ENCODE measurements around the gene RTL5. TPM values are rescaled to one million over a fixed set of nuclear protein-coding genes. Genes with fewer than 3 reads are reported as not detected.

RTL5 gene
- polyA plus RNA-seq, 12 donors, result 8.7 to 14.1 (median 11.1) TPM; not detected in 1

DNA sequence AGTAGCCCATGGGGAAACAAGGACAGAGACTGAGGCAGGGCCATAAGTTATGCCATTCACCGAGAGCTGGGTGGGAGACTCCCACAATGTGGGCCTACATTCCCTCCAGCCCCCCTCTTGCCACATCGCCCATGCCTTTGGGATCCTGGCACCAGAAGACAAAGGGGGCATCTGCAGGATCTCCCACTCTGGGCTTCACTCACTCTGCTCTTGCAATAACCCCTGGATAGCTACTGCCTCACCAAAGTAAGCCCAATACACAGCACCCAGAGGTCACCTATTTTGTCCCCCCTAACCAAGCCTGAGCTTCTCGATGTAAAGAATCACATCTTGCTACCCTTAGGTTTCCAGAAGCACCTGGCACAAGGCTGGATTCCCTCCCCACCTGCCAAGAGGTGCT is 741 bp upstream of the RTL5 start:
- no peak for DNase-seq

DNA sequence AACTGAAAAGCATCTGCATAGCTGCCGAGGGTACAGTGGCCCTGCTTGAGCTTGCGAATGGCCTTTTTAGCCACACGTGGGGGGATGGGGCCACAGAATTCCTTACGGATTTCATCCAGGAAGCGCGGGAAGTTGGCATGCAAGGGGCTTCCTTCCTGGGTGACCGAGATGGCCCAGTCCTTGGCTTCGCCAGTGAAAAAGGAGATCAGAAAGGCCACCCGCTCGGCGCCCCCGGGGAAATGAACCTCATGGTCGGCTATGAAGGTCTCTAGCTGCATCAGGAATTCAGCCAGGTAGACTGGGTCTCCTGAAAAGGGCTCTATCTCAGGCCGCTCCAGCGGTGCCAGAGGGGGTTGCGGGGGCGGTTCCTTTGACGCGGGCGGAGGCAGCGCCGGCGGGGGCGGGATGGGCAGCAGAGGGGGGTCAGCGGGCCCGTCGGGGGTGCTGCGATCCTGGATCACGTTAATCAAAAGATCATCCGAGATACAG is 909 bp downstream of the RTL5 start:
- no peak for DNase-seq

DNA sequence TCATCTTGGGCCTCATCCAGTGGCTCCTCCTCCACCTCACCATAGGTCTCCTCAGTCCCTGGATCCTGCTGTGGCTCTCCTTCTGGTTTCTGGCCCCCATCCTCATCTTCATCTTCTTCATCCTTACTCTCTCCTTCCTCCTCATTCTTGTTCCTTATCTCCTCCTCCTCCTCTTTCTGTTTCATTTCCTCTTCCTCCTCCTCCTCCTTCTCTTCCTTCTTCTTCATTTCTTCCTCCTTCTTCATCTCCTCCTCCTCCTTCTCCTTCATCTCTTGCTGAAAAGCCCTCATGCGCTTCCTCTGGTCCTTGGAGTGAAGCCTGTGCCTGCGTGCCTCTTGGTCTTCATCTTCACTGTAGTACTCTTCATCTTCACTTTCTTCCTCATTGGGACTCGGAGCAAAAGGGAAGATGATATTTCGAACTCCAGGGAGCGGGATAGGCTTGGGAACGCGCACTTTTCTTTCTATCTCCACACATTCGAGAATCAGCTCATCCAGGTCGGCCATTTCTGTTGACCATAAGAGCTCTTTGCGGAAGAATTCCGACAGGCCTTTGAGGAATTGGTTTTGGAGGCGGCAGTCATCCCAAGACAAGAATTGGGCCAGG is 1.5 kb downstream of the RTL5 start:
- DNase-seq, result no peak

DNA sequence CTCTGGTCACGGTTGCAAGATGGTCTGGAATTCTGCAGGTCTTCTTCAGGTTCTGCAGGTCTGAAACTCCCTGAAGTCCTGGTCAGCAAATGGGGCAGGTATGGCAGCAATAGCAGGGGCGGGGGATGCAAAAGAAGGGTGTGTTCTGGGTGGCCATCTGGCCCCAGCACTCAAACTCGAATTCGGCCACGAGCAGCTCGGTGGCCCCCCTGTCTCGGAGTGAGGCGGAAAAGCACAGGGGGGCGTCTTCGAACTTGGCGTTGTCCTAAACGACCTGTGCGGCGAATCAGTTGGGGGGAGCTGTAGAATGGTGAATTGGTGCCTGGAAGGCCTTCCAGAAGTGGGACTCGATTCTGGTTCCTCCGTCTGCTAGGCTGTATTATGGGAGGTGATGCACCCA is 2.1 kb downstream of the RTL5 start:
- no peak for DNase-seq

DNA sequence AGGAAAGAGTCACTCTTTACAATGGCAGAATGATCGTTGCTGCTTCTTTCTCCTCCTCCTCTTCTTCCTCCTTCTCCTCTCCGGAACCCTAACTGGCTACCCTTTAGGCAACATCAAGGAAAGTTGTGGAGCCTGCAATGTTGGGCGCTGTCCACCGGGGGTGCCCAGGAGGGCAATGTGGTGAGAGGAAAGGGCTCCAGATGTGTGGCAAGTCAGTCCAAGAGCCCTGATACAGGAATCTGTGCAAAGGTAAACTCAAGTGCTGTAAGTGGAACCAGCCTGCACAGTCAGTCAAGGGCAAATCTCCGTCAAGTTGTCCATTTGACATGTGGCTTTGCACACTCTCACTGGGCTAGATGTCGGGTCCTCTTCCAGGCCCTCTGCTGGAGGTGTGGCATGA is 2.8 kb downstream of the RTL5 start:
- no peak for DNase-seq

DNA sequence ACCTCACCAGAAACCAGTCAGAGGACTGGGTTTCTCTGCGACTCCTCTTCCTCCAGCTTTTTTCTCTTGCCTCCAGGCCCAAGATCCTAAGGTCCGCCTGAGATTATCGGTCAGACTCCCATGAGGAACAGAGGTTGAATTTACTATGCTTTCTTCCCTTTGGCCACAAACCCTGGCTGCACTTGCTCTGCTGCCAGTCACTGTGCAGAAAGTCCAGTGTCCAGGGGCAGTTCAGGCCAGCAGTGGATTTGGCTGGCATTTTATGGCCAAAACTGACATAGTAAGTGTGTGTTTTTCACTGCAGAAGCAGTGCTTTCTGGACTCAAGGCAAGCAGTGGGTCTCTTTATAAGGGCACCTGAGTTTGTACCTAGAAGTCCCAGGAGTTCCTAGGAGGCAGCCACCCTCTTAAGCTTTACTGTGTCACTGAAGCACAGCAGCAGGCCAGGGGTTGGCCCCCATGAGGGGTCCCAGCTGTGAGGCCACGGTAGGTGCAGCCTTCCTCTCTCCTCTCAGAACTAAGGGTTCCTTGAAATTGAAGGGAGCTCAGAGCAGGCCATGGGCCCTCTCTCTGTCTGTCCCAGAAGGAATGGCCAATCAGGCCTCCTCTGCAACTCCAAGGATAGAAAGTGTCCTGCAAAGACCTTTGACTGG is 3.4 kb downstream of the RTL5 start:
- DNase-seq, result no peak

DNA sequence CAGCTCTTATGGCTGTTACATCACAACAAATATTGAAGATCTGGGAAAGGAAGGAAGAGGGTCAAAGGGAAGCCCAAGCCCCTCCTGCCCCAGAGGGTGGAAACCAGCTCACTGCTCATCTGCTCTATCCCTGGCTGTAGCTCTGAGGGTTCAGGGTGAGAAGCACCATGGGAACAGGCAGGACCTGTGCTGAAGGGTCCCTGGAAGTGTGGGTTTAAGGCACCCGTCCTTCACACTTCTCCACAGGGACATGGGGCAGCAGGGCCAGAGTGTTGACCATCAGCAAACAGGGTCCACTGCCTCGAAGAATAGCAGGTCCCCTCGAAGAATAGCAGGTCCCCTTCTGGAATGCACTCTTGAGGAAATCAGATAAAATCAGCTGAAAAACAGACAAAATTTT is 4.4 kb downstream of the RTL5 start:
- no peak for DNase-seq

DNA sequence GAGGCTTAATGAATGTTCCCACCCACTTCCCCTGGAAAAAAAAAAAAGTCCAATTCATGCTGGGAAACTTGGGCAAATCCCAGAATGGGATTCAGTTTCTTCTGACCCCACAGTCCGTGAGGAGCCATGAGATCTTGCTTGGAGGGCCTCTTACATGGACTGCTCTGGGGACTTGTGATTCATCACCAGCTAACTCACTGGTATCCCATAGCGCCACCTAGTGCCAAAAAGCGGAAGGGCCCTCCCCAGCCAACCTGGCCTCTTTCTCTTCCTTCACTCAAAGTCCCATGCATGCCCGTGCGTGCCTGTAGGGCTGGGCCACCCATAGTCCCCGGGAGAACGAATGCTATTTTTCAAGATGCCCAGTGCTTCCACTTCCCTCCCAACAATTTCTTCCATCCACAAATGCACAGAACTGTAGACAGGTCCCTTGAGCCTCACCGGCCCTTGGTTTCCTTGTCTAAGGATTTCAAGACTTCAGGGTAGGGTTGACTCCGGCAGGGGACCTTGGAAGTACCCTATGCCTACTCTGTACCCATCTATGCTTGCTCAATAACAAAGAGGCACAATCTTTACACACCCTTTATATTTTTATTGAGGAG is 5.1 kb downstream of the RTL5 start:
- peak; percentile 85 for DNase-seq

DNA sequence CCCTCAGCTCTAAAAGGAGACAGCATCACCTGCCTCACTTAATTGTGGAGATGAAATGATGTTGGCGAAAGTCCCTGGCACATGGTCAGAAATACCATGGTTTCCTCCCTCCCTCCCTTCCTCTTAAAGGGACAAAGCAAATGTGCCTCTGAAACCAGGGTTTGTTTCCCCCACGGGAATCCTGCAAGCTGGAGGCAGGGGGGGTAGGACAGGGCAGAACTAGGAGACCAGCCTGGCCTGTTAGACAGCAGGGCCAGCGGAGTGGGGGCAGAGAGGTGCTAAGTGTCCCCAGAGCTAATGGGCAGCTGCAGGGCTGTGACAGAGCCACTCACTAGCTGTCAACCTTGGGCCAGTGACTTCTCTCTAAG is 5.7 kb downstream of the RTL5 start:
- no peak for DNase-seq

DNA sequence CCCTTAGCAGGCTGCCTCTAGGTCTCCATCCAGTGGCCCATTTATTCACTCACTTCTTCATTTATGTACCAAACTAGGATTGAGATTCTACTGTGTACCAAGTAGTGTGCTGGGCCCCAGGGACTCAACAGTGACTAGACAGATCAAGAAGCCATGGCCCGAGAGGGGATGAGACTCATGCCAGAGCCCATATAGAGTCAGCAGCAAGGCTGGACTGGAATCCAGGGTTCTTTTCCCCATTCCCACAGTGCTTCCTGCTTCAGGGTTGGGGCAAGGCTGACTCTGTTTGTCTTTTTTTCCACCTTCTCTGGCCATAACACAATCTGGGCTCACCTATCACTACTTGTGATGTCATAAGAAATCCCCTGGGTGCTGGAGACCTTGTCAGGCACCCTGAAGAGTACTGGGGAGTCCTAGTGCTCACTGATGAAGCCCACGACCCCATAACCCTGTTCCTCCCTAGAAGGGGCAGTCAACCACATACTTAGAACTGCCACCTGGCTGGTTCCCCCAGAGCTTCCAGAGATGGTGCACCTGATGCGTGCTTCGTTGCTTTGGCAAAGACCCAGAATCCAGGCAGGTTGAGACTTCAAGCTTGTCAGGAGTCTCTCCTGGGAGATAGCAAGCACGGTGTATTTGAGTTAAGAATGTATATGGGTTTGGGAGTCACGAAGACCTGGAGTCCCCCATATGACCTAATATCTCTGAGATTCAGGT is 6.2 kb downstream of the RTL5 start:
- DNase-seq, result no peak

DNA sequence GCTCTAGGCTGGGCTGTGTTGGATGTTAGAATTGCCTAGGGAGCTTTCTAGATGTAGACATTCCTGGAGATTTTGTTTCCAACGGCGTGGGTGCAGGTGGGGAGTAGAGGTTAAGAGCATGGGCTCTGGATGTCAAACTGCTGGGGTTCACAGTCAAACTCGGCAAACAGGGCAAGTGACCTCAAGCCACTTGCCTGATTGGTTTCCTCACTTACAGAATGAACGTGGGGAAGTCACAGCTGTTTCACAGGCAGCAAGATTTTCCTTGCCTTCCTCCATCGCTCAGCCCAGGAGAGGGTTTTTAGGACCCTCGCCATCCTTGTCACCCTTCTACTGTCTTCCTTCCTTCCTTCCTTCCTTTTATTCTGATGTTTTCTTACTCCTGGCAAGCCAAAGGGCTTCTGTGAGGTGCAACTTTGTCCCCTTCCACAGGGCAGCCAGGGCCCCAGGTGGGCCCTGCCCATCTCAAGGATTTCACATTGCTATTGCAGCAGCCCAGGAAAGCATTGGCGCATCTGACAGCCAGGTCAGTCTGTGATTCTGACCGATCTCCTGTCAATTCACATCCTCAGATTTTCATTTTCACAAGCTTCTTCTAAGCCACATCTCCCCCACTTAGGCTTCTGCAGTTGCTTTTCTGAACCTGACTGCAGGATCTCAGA is 7.0 kb downstream of the RTL5 start:
- no peak for DNase-seq

DNA sequence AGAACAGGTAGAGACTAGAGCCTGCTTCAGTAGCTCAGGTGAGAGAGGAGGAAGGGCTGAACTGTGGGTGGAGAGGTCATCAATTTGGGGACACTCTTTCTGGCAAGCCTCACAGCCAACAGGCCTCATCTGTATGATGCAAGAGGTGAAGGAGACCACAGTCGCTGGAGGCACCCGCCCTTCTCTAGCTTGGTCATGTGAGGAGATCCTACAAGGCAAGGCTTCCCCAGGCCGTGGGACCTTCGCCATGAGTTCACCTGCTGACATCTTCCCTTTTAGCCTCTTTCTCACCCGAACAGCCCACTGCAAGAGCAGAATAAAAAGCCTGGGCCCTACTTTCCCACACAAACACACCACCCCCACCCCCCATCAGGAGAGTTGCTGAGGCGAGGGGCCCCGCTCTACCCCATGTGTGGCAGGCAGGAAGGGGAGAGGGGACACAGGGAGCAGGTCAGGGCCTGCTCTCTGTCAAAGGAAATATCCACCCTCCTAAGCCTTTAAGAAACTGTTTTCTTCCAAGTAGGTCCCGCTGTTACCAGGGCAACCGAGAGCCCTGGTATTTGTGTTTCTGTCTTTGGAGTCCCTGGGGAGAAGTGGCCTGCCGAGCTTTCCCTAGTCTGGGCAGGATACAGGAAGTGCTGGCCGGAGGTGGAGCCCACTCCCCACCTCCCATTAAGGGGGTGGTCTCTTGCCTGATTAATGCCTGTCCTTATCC is 8.1 kb downstream of the RTL5 start:
- no peak for DNase-seq

DNA sequence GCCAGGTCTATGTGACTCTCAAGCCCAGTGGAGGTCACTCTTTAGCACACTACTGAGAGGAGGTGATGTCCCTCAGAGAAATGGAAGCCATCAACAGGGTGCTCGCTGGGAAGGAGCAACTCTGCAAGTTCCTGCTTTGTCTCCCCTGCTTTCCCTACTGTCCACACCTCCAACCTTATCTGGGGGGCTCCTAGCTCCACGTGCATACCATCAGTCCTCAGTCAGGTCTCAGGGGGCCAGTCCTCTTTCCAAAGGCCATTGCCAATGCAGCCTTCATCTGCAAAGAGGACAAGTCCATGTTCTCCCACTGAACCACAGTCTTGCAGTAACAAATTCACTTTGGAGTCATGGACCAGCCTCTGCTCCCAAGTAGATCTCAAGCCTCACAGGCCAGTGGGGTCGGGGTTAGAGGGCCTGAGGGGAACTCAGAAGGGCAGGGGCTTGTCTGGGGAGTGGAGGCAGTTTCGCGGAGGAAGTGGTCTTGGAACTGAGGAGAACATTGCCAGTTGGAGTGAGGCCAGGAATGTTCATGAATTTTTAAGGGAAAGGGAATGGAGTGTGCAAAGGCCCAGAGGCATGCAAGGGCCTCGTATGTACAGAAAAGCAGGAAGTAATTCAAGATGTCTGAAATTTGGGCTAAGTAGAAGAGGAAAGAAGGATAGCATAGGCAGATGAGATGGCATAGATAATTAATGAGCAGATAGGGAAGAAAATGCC is 8.9 kb downstream of the RTL5 start:
- DNase-seq, result no peak

DNA sequence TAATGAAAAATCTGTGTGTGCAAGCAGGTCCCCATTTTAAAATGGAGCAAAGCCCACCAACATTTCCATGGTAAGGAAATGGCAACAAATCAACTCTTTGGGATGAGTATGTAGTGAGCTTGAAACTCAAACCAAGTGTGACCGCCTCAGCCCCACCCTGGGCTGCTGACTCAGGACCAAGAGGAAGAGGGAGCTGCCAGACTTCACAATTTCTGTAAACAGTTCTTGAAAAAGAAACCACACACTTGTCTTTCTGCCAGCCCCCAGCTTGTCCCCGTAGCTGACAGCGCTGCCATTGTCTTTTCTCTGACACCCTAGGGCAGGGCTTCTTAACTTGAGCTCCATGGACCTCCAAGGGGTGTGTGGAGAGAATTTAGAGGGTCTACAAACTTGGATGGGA is 10.3 kb downstream of the RTL5 start:
- no peak for DNase-seq

DNA sequence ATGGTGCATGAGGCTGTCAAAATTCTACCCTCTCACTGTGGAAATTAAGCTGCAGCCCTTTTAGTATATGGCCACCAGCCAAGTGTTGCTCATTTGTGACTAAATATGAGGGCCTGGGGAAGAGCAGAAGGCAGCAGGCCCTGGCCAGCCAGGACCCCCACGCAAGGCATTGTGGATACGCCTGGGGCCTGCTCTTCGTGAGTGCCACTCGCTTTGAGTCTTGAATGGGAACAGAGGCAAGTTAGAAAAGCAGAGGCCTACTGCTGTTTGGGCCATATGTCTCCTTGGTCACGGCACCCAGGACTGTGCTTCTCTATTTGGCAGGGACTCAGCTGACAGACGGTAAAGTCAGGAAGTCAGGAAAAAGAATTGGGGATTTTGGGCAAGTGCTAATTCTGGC is 10.9 kb downstream of the RTL5 start:
- DNase-seq, result no peak

DNA sequence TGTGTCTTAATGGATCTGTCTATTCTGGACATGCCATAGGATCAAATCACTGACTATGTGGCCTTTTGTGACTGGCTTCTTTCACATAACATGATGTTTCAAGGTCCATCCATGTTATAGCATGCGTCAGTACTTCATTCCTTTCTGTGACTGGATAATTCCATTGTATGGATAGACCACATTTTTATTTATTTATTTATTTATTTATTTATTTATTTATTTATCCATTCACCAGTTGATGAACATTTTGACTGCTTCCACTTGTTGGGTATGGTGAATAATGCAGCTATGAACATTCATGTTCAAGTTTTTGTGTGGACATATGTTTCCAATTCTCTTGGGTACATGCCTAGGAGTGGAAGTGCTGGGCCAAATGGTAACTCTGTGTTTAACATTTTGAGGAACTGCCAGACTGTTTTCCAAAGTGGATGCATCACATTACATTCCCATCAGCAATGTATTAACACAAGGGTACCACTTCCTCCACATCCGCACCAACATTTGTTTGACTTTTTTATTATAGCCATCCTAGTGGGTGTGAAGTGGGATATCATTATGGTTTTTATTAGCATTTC is 14.0 kb downstream of the RTL5 start:
- DNase-seq, result no peak

DNA sequence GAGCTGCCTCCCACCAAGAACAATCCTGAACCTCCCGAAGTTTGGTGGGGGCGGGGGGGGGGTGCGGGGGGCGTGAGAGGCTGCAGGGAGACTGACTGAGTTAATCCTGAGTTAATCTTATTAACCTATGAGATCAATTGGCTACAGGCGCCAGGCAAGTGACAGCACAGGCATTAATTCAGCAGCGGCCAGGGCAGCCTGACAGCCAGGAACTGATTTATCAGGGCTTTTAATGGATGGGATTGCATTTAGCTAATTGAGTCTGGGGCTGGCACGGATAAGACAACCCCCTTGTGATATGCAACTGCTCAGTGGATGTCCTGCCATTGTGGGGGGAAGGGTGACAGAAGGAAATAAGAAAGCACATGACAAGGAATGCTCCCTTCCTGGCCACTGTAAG is 16.3 kb downstream of the RTL5 start:
- DNase-seq, result no peak

DNA sequence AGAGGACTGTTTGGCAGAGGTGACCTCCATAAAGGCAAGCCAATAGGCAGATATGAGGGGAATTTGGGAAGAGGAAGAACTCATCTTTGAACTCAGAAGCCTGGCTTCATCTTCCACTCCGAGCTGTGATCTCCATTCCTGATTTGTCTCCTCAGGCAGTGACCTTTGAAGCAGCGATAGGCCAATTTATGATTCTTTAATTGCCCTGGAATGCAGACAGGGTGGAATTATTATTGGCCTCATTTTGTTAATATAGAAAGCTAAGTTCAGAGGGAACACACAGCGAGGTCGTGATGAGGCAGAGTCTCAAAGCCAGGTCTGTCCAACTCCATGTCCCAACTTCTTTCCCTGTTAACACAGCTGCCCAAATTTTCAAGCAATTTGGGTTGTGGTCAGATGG is 16.9 kb downstream of the RTL5 start:
- DNase-seq, result no peak

DNA sequence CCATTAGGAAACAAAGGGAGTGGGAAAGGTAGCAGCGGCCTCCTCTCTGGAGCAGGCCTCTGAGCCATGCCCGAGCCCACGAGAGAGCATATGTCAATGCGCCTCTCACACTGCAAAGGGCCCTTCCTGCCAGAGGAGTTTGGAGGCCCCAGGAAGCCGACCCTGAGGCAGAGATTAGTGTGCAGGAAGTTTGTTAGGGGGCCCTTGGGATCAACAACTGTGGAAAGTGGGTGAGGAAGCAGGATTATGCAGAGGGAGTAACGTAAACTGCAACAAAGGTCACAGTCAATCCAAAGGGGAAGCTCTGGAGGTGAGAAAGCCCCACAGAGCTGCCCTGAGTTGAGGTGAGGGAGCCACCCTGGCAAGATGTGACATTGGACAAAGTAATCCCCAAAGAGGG is 17.4 kb downstream of the RTL5 start:
- no peak for DNase-seq

DNA sequence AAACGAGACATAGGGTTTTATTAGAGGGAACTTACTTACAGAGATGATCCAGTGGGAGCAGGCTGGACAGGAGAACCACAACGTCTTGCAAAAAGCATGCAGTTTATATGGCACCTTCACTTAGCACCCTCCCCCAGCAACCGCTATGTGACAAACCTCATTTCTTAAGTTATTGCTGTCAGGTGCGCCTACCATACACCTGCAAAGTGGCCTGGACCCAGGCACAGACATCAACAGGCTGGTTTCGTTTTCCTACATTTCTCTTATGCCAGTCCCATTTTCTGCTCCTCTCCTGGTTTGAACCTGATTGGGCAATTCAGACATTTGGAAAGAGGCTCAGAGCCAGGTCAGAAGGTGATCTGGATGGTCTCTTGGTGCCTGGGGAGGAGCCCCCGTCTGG is 18.3 kb downstream of the RTL5 start:
- no peak for DNase-seq
